GM18505 (cell line): Measurements from ENCODE around the gene CEP104.

Experiments
- ATAC-seq: cut with Tn5 transposase; IDR thresholded peaks from one replicate; pipeline ENCODE4 v1.9.1; 2021; ENCODE audit not compliant: unreplicated experiment
- POLR2A ChIP-seq: IDR thresholded peaks from 4 replicates; pipeline ENCODE4 v1.6.1; 2011; ENCODE audit warnings: borderline replicate concordance; ENCODE audit not compliant: insufficient read depth, insufficient read length; ENCODE audit errors: extremely low read depth

CEP104 gene

GRCh38 chr1:3868464-3869006 lies 11.5 kb upstream of the CEP104 start:
- ATAC-seq = no peak
- no peak for TF ChIP-seq POLR2A

- TF ChIP-seq POLR2A = no peak
- ATAC-seq = no peak
Measured at GRCh38 chr1:3865606-3866160, 8.7 kb upstream of the CEP104 start.

GRCh38 chr1:3864884-3865283 lies 7.9 kb upstream of the CEP104 start:
- no peak for TF ChIP-seq POLR2A
- no peak for ATAC-seq

GRCh38 chr1:3863231-3863935 lies 6.4 kb upstream of the CEP104 start:
- no peak for TF ChIP-seq POLR2A
- no peak for ATAC-seq

- no peak for ATAC-seq
Measured at GRCh38 chr1:3858231-3858981, 1.4 kb upstream of the CEP104 start.

GRCh38 chr1:3857791-3858129 lies 749 bp upstream of the CEP104 start:
- no peak for ATAC-seq
- no peak for TF ChIP-seq POLR2A

More at GRCh38 chr1:3858231-3858981, 1.4 kb upstream of the CEP104 start:
- no peak for TF ChIP-seq POLR2A

- no peak for TF ChIP-seq POLR2A
- no peak for ATAC-seq
Measured at GRCh38 chr1:3852711-3853485, 4.1 kb downstream of the CEP104 start.

- TF ChIP-seq POLR2A = no peak
- no peak for ATAC-seq
Measured at GRCh38 chr1:3852091-3852490, 4.9 kb downstream of the CEP104 start.

GRCh38 chr1:3851292-3851691 lies 5.7 kb downstream of the CEP104 start:
- no peak for TF ChIP-seq POLR2A
- ATAC-seq = no peak

- no peak for ATAC-seq
- TF ChIP-seq POLR2A = no peak
Measured at GRCh38 chr1:3850857-3851256, 6.2 kb downstream of the CEP104 start.

- no peak for TF ChIP-seq POLR2A
- no peak for ATAC-seq
Measured at GRCh38 chr1:3847081-3847480, 9.9 kb downstream of the CEP104 start.

GRCh38 chr1:3846541-3846940 lies 10.5 kb downstream of the CEP104 start:
- ATAC-seq = no peak

GRCh38 chr1:3842912-3843311 lies 14.1 kb downstream of the CEP104 start:
- no peak for TF ChIP-seq POLR2A

More at GRCh38 chr1:3846541-3846940, 10.5 kb downstream of the CEP104 start:
- TF ChIP-seq POLR2A = no peak

More at GRCh38 chr1:3842912-3843311, 14.1 kb downstream of the CEP104 start:
- ATAC-seq = no peak
